Measurements from ENCODE around the gene ARRB1. TPM values are rescaled to one million over a fixed set of nuclear protein-coding genes. Genes with fewer than 3 reads are reported as not detected.

Gene ARRB1
- total and polyA plus RNA-seq, 2 of the 13 experiments (the other 11 are each of a cell fraction or from before 2014, with no cell fraction given) = 22.5 to 35.7 TPM

DNA sequence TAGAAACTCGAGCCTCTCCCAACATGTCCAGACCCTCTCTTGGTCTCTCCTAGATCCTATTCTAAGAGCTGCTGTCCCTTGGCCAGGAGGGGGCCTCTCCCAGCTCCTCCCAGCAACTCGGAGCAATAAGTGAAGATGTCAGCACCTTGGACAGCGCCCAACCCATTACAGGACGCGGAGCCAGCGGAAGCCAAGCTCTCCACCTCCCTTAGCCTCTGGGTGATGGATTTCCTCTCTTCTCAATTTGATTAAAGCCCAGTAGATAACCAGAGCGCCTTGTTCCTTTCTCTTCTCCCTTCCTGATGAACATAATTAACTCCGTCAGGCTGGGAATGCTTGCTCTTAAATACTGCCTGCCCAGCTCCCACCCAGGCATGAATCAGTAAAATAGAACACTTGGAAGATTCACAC is 137.0 kb downstream of the ARRB1 start (continued):
- TF ChIP-seq, protein P1, sequence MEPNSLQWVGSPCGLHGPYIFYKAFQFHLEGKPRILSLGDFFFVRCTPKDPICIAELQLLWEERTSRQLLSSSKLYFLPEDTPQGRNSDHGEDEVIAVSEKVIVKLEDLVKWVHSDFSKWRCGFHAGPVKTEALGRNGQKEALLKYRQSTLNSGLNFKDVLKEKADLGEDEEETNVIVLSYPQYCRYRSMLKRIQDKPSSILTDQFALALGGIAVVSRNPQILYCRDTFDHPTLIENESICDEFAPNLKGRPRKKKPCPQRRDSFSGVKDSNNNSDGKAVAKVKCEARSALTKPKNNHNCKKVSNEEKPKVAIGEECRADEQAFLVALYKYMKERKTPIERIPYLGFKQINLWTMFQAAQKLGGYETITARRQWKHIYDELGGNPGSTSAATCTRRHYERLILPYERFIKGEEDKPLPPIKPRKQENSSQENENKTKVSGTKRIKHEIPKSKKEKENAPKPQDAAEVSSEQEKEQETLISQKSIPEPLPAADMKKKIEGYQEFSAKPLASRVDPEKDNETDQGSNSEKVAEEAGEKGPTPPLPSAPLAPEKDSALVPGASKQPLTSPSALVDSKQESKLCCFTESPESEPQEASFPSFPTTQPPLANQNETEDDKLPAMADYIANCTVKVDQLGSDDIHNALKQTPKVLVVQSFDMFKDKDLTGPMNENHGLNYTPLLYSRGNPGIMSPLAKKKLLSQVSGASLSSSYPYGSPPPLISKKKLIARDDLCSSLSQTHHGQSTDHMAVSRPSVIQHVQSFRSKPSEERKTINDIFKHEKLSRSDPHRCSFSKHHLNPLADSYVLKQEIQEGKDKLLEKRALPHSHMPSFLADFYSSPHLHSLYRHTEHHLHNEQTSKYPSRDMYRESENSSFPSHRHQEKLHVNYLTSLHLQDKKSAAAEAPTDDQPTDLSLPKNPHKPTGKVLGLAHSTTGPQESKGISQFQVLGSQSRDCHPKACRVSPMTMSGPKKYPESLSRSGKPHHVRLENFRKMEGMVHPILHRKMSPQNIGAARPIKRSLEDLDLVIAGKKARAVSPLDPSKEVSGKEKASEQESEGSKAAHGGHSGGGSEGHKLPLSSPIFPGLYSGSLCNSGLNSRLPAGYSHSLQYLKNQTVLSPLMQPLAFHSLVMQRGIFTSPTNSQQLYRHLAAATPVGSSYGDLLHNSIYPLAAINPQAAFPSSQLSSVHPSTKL (CRISPR knock-in tag; IDR thresholded peaks at IDR 0.05) = peak; percentile 74
- peak; percentile 61; the same call in 1 of the 2 replicates for TF ChIP-seq NRL (CRISPR knock-in tag; IDR thresholded peaks at IDR 0.05; ENCODE audit: borderline replicate concordance)
- TF ChIP-seq ZNF850 (CRISPR knock-in tag; conservative IDR thresholded peaks at IDR 0.05) = no peak
- TF ChIP-seq, protein P2, sequence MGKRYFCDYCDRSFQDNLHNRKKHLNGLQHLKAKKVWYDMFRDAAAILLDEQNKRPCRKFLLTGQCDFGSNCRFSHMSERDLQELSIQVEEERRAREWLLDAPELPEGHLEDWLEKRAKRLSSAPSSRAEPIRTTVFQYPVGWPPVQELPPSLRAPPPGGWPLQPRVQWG (CRISPR knock-in tag; IDR thresholded peaks at IDR 0.05; ENCODE audit: borderline replicate concordance, low read depth) = no peak
- no peak for TF ChIP-seq NFE2 (CRISPR knock-in tag; IDR thresholded peaks at IDR 0.05)
- TF ChIP-seq RBM39 (IDR thresholded peaks at IDR 0.05; ENCODE audit: low read depth, low read length, poor library complexity, severe bottlenecking) = no peak
- TF ChIP-seq, protein P3, sequence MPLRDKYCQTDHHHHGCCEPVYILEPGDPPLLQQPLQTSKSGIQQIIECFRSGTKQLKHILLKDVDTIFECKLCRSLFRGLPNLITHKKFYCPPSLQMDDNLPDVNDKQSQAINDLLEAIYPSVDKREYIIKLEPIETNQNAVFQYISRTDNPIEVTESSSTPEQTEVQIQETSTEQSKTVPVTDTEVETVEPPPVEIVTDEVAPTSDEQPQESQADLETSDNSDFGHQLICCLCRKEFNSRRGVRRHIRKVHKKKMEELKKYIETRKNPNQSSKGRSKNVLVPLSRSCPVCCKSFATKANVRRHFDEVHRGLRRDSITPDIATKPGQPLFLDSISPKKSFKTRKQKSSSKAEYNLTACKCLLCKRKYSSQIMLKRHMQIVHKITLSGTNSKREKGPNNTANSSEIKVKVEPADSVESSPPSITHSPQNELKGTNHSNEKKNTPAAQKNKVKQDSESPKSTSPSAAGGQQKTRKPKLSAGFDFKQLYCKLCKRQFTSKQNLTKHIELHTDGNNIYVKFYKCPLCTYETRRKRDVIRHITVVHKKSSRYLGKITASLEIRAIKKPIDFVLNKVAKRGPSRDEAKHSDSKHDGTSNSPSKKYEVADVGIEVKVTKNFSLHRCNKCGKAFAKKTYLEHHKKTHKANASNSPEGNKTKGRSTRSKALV (CRISPR knock-in tag; IDR thresholded peaks at IDR 0.05) = peak; percentile 89
- TF ChIP-seq HOXD1 (CRISPR knock-in tag; IDR thresholded peaks at IDR 0.05) = peak; percentile 88
- TF ChIP-seq ZZZ3 (CRISPR knock-in tag; IDR thresholded peaks at IDR 0.05; ENCODE audit: borderline replicate concordance) = no peak
- TF ChIP-seq, protein P4, sequence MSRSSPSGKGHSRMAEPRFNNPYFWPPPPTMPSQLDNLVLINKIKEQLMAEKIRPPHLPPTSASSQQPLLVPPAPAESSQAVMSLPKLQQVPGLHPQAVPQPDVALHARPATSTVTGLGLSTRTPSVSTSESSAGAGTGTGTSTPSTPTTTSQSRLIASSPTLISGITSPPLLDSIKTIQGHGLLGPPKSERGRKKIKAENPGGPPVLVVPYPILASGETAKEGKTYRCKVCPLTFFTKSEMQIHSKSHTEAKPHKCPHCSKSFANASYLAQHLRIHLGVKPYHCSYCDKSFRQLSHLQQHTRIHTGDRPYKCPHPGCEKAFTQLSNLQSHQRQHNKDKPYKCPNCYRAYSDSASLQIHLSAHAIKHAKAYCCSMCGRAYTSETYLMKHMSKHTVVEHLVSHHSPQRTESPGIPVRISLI (CRISPR knock-in tag; IDR thresholded peaks at IDR 0.05; ENCODE audit: borderline replicate concordance) = no peak
- TF ChIP-seq NR2F2 (IDR thresholded peaks at IDR 0.05; ENCODE audit: borderline replicate concordance, low read depth) = no peak
- TF ChIP-seq TOE1 (CRISPR knock-in tag; IDR thresholded peaks at IDR 0.05) = peak; percentile 94; the same call in 1 of the 2 replicates
- TF ChIP-seq ZNF746 (CRISPR knock-in tag; IDR thresholded peaks at IDR 0.05) = peak; percentile 85
- TF ChIP-seq ZNF747 (CRISPR knock-in tag; IDR thresholded peaks at IDR 0.05; ENCODE audit: borderline replicate concordance) = no peak
- peak; percentile 65; the same call in 1 of the 2 replicates for TF ChIP-seq ZFP1 (CRISPR knock-in tag; IDR thresholded peaks at IDR 0.05)
- peak; percentile 79; the same call in 1 of the 2 replicates for TF ChIP-seq SALL2 (CRISPR knock-in tag; IDR thresholded peaks at IDR 0.05)
- TF ChIP-seq CENPX (CRISPR knock-in tag; IDR thresholded peaks at IDR 0.05) = no peak
- TF ChIP-seq ZNF563 (CRISPR knock-in tag; IDR thresholded peaks at IDR 0.05) = peak; percentile 88
- TF ChIP-seq SRSF9 (IDR thresholded peaks at IDR 0.05; ENCODE audit: borderline replicate concordance, insufficient read depth, low read depth, low read length, poor library complexity, severe bottlenecking) = no peak
- no peak for TF ChIP-seq ZNF34 (CRISPR knock-in tag; IDR thresholded peaks at IDR 0.05; ENCODE audit: borderline replicate concordance)
- no peak for TF ChIP-seq HNRNPL (IDR thresholded peaks at IDR 0.05; ENCODE audit: low read depth, low read length)
